GM23248 (cell line): ENCODE data around the gene NPAS1.

Experiments used
- EZH2 ChIP-seq: fragments of 200-600 bp; sonication (generic); IDR thresholded peaks from 2 replicates; pipeline ENCODE4 v1.6.1; 2018; ENCODE audit warnings: antibody characterized with exemption, mild to moderate bottlenecking; ENCODE audit not compliant: insufficient read depth, poor library complexity, severe bottlenecking
- EZH2phosphoT487 ChIP-seq: fragments of 200-600 bp; sonication (generic); IDR thresholded peaks from 2 replicates; pipeline ENCODE4 v1.6.1; 2018; ENCODE audit warnings: antibody characterized with exemption, moderate library complexity, mild to moderate bottlenecking, low read depth; ENCODE audit not compliant: insufficient read depth

- no peak for TF ChIP-seq EZH2
- TF ChIP-seq EZH2phosphoT487 = no peak
These were observed 55.7 kb downstream of the NPAS1 start for GRCh38 chr19:47075179-47075810.
